ENCODE measurements around the gene PLD2. TPM values are rescaled to one million over a fixed set of nuclear protein-coding genes. Genes with fewer than 3 reads are reported as not detected.
A peak's percentile ranks its signal among the peaks of the same experiment; 100 is the strongest.

Gene PLD2
- total RNA-seq, 2 experiments from 2014 or later = 17.4 to 17.6 TPM

GRCh38 chr17:4839221-4839620, 32.3 kb downstream of the PLD2 start:
- no peak overlapping the region for H3K27ac Mint-ChIP-seq
- peaks cover 46% of the 10 kb centered on the region for H3K4me1 Mint-ChIP-seq (ENCODE audit: low read depth)
- H3K27me3 Mint-ChIP-seq (ENCODE audit: low read depth) = no peaks in the 10 kb centered on the region
- CTCF ChIA-PET = no interaction called here
- no peak overlapping the region for H3K4me3 Mint-ChIP-seq
- no peaks in the 10 kb centered on the region for H3K9me3 Mint-ChIP-seq
- intact Hi-C loops (cut with micrococcal nuclease) = no loop called here
- DNase-seq = no peak
- peaks cover 2% of the 10 kb centered on the region for H3K36me3 Mint-ChIP-seq (ENCODE audit: low read depth)

DNA sequence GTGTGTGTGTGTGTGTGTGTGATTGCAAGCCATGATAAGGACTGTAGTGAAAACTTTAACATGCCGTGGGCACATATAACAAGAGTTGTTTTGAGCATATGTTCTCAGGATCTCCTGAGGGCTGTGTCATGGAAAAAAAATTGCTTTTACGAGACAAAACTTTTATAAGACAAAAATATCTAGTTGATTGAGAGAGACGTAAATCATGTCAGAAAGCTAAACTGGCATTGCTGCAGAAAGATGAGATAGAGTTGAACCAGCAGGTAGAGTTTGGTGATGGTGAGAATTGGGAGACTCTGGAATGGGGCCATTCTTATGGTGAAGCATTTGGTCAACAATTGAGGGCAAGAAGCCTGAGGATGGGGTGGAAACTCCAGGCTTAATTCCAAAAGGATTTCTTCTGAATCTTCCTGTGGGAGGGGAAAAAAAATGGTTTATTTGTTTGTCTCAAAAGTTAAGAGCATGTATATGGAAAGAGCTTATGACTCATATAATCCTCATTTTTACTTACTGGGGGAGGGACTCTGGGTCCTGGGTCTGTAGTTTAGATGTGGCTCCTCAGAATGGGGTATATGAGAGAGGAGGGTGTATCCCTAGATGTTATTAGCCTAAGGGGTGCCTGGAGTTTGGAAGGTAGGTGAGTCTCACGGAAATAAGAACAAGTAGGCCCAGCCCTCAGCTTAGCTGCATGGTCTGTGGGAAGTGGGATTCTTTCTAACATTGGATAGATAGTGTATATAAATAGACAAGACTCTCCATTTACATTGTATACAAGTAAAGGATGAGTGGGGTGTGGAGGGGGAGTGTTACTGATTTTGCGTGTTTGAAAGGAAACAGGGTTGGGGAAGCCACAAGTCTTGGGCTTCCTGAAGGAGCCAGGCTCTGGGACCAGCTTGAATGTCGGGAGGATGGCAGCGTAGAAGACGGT, 33.3 kb downstream of the PLD2 start:
- H3K27me3 Mint-ChIP-seq (ENCODE audit: low read depth) = no peaks in the 10 kb centered on the region
- peak overlapping the region; percentile 68 for H3K27ac Mint-ChIP-seq
- no peak for DNase-seq
- intact Hi-C loops (cut with micrococcal nuclease) = no loop called here
- CTCF ChIA-PET = no interaction called here
- peaks cover 3% of the 10 kb centered on the region for H3K36me3 Mint-ChIP-seq (ENCODE audit: low read depth)
- no peaks in the 10 kb centered on the region for H3K9me3 Mint-ChIP-seq
- no peak overlapping the region for H3K4me3 Mint-ChIP-seq
- peaks cover 36% of the 10 kb centered on the region for H3K4me1 Mint-ChIP-seq (ENCODE audit: low read depth)

GRCh38 chr17:4840893-4841242, 33.9 kb downstream of the PLD2 start:
- CTCF ChIA-PET = interaction anchor here (0.5 kb wide), 1 partner anchor 86 kb away, joined by 5 read pairs; no protein-coding TSS in a partner anchor
- intact Hi-C loops (cut with micrococcal nuclease) = no loop called here
- Mint-ChIP-seq H3K27ac (peak overlapping the region; percentile 68), H3K4me3 (no peak overlapping the region), H3K27me3 (ENCODE audit: low read depth) (no peaks in the 10 kb centered on the region), H3K9me3 (no peaks in the 10 kb centered on the region), H3K4me1 (ENCODE audit: low read depth) (peaks cover 32% of the 10 kb centered on the region), H3K36me3 (ENCODE audit: low read depth) (peaks cover 3% of the 10 kb centered on the region)
- DNase-seq = peak; percentile 53

GRCh38 chr17:4842376-4842775, 35.4 kb downstream of the PLD2 start:
- Mint-ChIP-seq H3K27ac (no peak overlapping the region), H3K27me3 (ENCODE audit: low read depth) (no peaks in the 10 kb centered on the region), H3K4me3 (no peak overlapping the region), H3K9me3 (no peaks in the 10 kb centered on the region), H3K36me3 (ENCODE audit: low read depth) (peaks cover 3% of the 10 kb centered on the region), H3K4me1 (ENCODE audit: low read depth) (peaks cover 26% of the 10 kb centered on the region)
- no peak for DNase-seq
- CTCF ChIA-PET = interaction anchor here (0.9 to 1.6 kb wide), 2 partner anchors 19 to 55 kb away, joined by 3 to 4 read pairs; no protein-coding TSS in a partner anchor
- intact Hi-C loops (cut with micrococcal nuclease) = no loop called here

- no peak overlapping the region for H3K4me3 Mint-ChIP-seq
- H3K4me1 Mint-ChIP-seq (ENCODE audit: low read depth) = peaks cover 26% of the 10 kb centered on the region
- peaks cover 3% of the 10 kb centered on the region for H3K36me3 Mint-ChIP-seq (ENCODE audit: low read depth)
- no peak for DNase-seq
- CTCF ChIA-PET = interaction anchor here (1.6 kb wide), 1 partner anchor 18 kb away, joined by 3 read pairs; no protein-coding TSS in a partner anchor
- intact Hi-C loops (cut with micrococcal nuclease) = no loop called here
- no peaks in the 10 kb centered on the region for H3K9me3 Mint-ChIP-seq
- no peaks in the 10 kb centered on the region for H3K27me3 Mint-ChIP-seq (ENCODE audit: low read depth)
- no peak overlapping the region for H3K27ac Mint-ChIP-seq
Observed at GRCh38 chr17:4843321-4844000, 36.5 kb downstream of the PLD2 start.

- no peak overlapping the region for H3K4me3 Mint-ChIP-seq
Observed at GRCh38 chr17:4845118-4845517, 38.2 kb downstream of the PLD2 start.

GRCh38 chr17:4846635-4847390, 39.9 kb downstream of the PLD2 start:
- H3K27me3 Mint-ChIP-seq (ENCODE audit: low read depth) = no peaks in the 10 kb centered on the region
- CTCF ChIA-PET = no interaction called here
- H3K36me3 Mint-ChIP-seq (ENCODE audit: low read depth) = peaks cover 1% of the 10 kb centered on the region
- DNase-seq = no peak
- no peak overlapping the region for H3K4me3 Mint-ChIP-seq
- no peak overlapping the region for H3K27ac Mint-ChIP-seq
- H3K4me1 Mint-ChIP-seq (ENCODE audit: low read depth) = peaks cover 17% of the 10 kb centered on the region
- no peaks in the 10 kb centered on the region for H3K9me3 Mint-ChIP-seq
- intact Hi-C loops (cut with micrococcal nuclease) = no loop called here

More at GRCh38 chr17:4845118-4845517, 38.2 kb downstream of the PLD2 start:
- Mint-ChIP-seq H3K36me3 (ENCODE audit: low read depth) (peaks cover 3% of the 10 kb centered on the region), H3K27me3 (ENCODE audit: low read depth) (no peaks in the 10 kb centered on the region), H3K4me1 (ENCODE audit: low read depth) (peaks cover 21% of the 10 kb centered on the region), H3K9me3 (no peaks in the 10 kb centered on the region), H3K27ac (no peak overlapping the region)
- intact Hi-C loops (cut with micrococcal nuclease) = no loop called here
- CTCF ChIA-PET = no interaction called here
- DNase-seq = no peak

GRCh38 chr17:4849011-4849536, 42.1 kb downstream of the PLD2 start:
- H3K27ac Mint-ChIP-seq = no peak overlapping the region
- CTCF ChIA-PET = interaction anchor here (0.7 kb wide), 1 partner anchor 139 kb away, joined by 3 read pairs; no protein-coding TSS in a partner anchor
- H3K9me3 Mint-ChIP-seq = peaks cover 3% of the 10 kb centered on the region
- intact Hi-C loops (cut with micrococcal nuclease) = no loop called here
- H3K4me1 Mint-ChIP-seq (ENCODE audit: low read depth) = peaks cover 24% of the 10 kb centered on the region
- no peaks in the 10 kb centered on the region for H3K27me3 Mint-ChIP-seq (ENCODE audit: low read depth)
- no peak for DNase-seq
- H3K4me3 Mint-ChIP-seq = no peak overlapping the region
- H3K36me3 Mint-ChIP-seq (ENCODE audit: low read depth) = peaks cover 1% of the 10 kb centered on the region

DNA sequence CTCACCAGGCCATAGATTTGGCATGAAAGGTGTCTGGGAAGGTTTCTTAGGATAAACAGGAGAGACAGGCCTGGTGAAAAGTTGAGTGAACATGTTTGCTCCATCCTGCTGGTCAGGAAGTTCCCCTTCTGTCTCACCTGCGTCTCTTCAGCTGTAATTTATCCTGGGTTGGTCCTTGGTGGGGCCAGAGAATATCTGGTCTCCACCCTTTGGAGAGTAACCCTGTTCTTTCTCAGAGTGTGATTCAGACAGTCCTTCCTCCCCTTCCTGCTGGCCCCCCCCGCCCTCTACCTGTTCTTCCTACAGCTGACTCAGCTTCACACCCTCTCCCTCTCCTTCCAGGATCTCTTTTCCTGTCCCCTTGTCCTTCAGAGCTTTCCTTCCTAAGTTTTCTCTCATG, 43.3 kb downstream of the PLD2 start:
- CTCF ChIA-PET = interaction anchor here (0.7 kb wide), 1 partner anchor 18 kb away, joined by 6 read pairs; no protein-coding TSS in a partner anchor

GRCh38 chr17:4851084-4851483, 44.1 kb downstream of the PLD2 start:
- no peak for DNase-seq
- Mint-ChIP-seq H3K27me3 (ENCODE audit: low read depth) (no peaks in the 10 kb centered on the region), H3K9me3 (peaks cover 3% of the 10 kb centered on the region), H3K4me1 (ENCODE audit: low read depth) (peaks cover 26% of the 10 kb centered on the region), H3K36me3 (ENCODE audit: low read depth) (peaks cover 2% of the 10 kb centered on the region), H3K27ac (no peak overlapping the region), H3K4me3 (no peak overlapping the region)
- intact Hi-C loops (cut with micrococcal nuclease) = no loop called here
- CTCF ChIA-PET = no interaction called here

More for the DNA sequence above, 43.3 kb downstream of the PLD2 start:
- no peak for DNase-seq
- Mint-ChIP-seq H3K36me3 (ENCODE audit: low read depth) (no peaks in the 10 kb centered on the region), H3K4me3 (no peak overlapping the region), H3K27ac (no peak overlapping the region), H3K4me1 (ENCODE audit: low read depth) (peaks cover 26% of the 10 kb centered on the region), H3K27me3 (ENCODE audit: low read depth) (no peaks in the 10 kb centered on the region), H3K9me3 (peaks cover 3% of the 10 kb centered on the region)
- intact Hi-C loops (cut with micrococcal nuclease) = no loop called here

- Mint-ChIP-seq H3K27ac (no peak overlapping the region), H3K4me3 (no peak overlapping the region), H3K9me3 (peaks cover 3% of the 10 kb centered on the region), H3K36me3 (ENCODE audit: low read depth) (peaks cover 4% of the 10 kb centered on the region), H3K27me3 (ENCODE audit: low read depth) (no peaks in the 10 kb centered on the region), H3K4me1 (ENCODE audit: low read depth) (peaks cover 30% of the 10 kb centered on the region)
- DNase-seq = no peak
- CTCF ChIA-PET = no interaction called here
- intact Hi-C loops (cut with micrococcal nuclease) = no loop called here
Observed at GRCh38 chr17:4852567-4853207, 45.7 kb downstream of the PLD2 start.

Data from activated naive CD4-positive, alpha-beta T cell treated with anti-CD3 and anti-CD28 coated beads for 36 hours (primary cell).